CD4-positive, alpha-beta T cell treated with Interleukin-15 for 4 hours (primary cell): Measurements from ENCODE around the gene CADPS.

Source experiments
- DNase-seq: peaks from one replicate; pipeline ENCODE4 v3.0.0-alpha.2; 2020; ENCODE audit warnings: low spot score

CADPS gene

DNA sequence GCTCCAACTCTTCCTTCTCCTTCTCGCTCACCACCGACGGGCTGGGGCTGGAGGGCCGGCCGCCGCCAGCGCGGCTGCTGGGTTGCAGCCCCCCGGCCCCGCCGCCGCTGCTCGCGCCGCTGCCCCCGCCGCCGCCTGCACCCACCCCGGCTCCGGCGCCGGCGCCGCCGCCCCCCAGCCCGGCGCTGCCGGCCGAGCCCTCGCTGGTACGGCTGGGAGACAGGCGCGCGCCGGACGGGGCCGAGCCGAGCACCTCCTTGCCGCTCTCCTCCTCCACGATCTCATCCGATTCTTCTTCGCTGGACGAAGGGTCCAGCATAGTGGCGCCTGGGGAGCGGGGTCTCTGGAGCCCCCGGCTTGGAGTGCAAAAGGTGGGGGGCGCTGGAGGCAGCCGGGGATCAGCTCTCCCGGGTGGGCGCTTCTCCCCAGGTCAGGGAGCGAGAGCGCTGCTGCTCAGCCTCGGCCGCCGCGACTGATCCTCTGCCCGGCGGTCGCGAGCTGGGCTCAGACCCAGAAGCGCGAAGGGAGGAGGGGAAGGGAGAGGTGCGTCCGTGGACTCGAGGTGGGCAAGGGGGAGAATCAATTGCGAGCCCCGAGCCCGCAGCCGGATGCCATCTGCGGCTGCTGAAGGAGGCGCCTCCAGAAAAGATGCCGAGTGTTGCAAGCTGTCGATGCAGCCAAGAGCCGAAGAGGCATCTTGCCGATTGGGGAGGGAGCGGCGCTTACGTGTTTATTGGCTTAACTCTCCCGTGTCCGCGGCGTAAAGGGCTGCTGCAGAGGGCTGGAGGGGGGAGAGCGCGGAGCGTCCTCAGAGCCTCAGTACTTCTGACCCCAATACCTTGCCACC, at the start of gene CADPS:
TSS of gene CADPS (minus strand) at position 706 of the 847 bp plus-strand sequence. CDS start at position 319, 387 bp downstream.
- DNase-seq = no peak

DNA sequence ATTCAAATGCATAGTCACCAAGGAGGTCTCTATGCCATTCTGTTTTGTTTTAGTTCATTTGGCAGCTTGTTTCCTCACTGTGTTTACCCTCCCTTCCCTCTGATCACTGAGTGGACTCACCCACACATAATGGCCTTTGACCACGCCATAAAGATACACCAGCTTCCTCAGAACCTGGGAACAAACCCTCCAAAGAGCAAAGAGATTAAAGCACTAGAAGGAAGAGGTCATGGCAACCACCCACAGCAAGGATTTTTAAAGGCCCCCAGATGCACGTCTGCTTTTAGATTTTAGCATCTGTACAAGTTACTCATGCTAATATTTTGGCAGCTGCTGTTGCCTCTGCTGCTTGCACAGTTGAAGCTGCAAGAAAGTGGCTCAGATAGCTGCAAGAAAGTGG, 47.9 kb upstream of the CADPS start:
- DNase-seq = no peak

GRCh38 chr3:62922326-62922725, 47.1 kb upstream of the CADPS start:
- DNase-seq = no peak

- no peak for DNase-seq
These were observed 45.2 kb upstream of the CADPS start for GRCh38 chr3:62920466-62920784.

- DNase-seq = no peak
These were observed 44.7 kb upstream of the CADPS start for GRCh38 chr3:62919784-62920465.

- no peak for DNase-seq
These were observed 43.6 kb upstream of the CADPS start for GRCh38 chr3:62918777-62919176.

- DNase-seq = no peak
These were observed 42.9 kb upstream of the CADPS start for GRCh38 chr3:62918131-62918530.

DNA sequence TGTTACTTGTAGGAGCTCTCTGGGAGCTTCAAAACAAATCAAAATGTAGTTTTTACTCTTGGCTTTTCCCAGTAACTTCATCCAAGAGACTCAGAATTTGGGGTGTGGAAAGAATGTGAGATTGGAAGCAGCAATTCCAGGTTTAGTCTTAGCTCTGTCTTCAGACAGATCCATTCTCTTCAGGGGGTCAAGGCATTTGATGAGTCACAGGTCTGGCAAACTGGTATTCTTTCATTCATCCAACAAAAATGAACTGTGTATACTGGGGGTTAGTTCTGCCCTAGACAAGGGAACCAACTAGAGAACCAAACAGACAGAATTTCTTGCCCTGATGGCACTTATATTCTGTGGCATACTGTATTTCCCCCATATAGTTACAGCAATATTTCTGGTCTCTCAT, 36.3 kb upstream of the CADPS start:
- no peak for DNase-seq

DNA sequence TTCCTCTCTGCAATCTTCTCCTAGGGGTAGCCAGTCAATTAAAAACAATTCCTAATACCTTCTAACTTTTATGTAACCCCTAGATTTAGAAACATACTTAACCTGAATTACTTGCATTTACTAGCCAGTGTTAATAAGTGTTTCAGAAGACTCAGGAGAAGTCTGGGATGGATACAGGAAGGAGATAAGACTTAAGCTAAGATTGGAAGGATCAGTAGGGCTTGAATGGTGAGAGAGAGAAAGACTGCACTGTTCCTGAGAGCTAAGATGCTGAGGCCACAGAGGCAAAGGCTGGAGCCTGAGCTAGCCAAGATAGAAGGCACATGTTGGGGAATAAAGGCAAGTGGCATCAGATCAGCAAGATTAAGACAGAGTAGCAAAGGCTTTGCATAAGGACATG, 30.1 kb upstream of the CADPS start:
- no peak for DNase-seq

DNA sequence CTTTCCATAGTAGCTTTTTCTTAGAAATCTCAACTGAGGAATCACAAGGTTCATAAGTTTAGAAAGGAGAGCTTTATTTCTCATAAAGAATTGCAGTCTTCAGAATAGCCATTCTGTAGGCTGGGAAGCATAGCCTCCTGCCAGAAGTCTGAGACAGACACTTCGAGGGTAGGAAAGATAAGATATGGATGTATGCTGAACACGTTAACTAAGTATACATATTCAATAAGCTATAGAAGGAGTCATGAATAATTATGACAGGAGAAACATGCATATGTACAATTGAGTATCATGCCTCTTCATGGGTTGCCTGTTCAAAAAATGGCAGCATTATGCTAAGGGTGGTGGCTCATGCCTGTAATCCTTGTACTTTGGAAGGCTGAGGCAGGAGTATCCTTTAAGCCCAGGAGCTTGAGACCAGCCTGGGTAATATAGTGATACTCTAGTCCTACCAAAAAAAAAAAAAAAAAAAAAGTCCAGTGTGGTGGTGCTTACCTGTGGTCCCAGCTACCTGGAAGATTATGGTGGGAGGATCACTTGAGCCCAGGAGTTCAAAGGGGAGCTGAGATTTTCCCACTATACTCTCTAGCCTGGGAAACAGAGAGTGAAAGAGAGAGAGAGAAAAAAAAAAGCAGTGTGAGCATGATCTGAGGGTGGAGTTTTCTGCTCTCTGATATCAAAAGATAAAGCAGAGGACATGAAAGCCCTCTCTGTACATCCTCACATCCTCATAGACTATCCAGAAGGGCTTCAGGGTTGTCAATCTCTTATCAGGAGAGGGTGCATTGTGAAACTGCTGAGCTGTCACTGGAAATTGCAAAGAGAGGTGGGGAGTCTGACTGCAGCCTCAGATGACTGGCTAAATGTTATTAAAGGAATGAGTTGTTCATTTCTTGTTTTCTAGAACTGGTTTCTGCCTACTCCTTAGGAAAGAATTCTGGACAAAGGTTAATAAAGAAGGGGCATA, 23.6 kb upstream of the CADPS start:
- DNase-seq = no peak

- DNase-seq = no peak
These were observed 20.7 kb upstream of the CADPS start for GRCh38 chr3:62895901-62896300.

DNA sequence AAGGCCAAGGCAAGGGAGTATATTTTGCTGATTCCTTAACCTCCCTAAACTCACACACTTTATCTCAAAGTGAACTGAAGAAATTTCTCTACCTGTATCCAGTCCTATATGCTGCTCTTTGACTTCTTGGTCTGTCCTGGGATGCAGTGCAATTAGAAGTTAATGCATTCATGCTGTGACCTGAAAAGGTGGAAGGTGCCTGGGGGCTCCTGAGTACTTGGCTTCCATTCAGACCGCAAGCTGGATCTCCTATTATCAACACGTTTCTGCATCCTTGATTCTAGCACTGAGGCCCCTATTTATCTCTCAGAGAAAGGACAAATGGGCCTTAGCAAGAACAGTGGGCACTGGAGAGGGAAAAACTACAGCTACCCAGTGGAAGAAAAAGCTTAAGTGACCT, 17.7 kb upstream of the CADPS start:
- DNase-seq = no peak

- no peak for DNase-seq
These were observed 16.8 kb upstream of the CADPS start for GRCh38 chr3:62892045-62892444.

GRCh38 chr3:62888778-62889177, 13.6 kb upstream of the CADPS start:
- DNase-seq = no peak

DNA sequence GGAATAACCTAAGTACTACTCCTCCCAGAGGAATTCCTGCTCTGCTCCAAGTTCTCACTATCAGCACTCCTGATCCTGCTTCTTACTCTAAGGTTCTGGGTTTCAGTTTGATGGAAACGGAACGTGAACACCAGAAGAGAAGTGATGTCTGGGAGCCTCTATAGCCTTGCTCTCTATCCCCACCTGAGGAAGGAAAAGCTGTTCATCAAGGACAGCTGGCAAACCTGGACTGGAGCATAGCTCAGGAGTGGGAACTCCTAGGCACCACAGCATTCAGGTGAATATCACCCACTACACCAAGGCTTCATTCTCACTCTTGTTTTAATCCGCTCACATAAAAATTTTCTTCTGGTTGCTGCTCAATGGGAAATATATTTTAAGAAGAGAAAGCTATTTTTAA, 13.0 kb upstream of the CADPS start:
- no peak for DNase-seq

- DNase-seq = no peak
These were observed 9.9 kb upstream of the CADPS start for GRCh38 chr3:62885136-62885535.

GRCh38 chr3:62884096-62884870, 9.1 kb upstream of the CADPS start:
- no peak for DNase-seq

- no peak for DNase-seq
These were observed 7.5 kb upstream of the CADPS start for GRCh38 chr3:62882676-62883200.

DNA sequence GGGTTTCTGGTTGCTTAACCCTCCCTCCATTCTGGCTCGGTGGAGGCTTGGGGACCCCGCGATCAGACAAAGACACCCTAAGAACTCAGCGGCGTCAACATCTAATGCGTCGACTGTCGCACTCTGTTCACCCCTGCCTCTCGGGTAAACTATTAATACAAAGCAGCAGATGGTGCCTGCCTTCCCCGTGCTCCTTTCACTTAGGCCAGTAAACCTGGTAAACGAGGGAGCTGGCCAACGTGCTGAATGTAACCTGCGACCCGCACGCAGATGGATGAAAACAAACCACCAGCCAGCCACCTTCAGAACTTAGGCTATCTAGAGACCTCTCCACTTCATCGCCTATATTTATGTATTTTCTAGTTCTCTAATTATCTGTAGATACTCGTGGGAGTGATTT, 848 bp upstream of the CADPS start:
- no peak for DNase-seq

DNA sequence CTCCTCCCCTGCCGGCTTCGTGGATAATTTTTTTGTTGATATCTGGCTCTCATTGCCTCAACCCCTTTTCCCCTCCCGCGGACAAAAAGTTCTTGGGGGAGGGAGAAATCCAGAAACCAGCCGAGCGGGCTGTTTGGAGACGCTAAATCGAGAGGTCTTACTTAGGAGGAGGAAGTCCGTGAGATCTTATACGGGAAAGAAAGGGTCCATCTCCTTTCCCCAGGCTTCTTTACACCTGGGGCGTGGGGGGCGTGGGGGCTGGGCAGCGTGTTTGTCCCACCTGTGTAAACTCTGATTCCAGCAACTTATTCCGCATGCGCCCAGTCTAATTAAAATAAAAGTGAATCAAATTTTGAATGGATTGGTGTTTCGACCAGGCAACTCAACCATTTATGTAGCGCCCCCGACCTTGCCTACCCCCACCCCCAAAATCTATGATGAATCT, 364 bp upstream of the CADPS start:
- no peak for DNase-seq
